Spleen (tissue), 7 donors: ENCODE measurements around the gene FBLN2.

Experiments used
- POLR2A ChIP-seq, 3 donors: fragments of 450-650 bp; IDR thresholded peaks; one replicate each; pipeline ENCODE4 v1.5.1; 2017; ENCODE audit warnings: antibody characterized with exemption in 3 of 3, mild to moderate bottlenecking in 1 of 3
- TF ChIP-seq, protein P1 (sequence below), 11 experiments: fragments of 200-600 bp in 7 of 11; fragments of 450-650 bp in 4 of 11; sonication (generic) in 4 of 11; IDR thresholded peaks in 8 of 11; conservative IDR thresholded peaks in 3 of 11; 1 replicate in 7 of 11; 2 replicates in 4 of 11; pipeline versions ENCODE4 v1.4.0 to v1.8.0; 2016 to 2021; ENCODE audit warnings: antibody characterized with exemption in 11 of 11, inconsistent platforms in 4 of 11, mild to moderate bottlenecking in 1 of 11
- donor health status: DM: no; HTN: no; CAD: no; lungs with moderate emphysema.
- donor health status: DM: no; HTN: no; CAD: no.
- donor health status: DM: no; HTN: no; CAD: no.

DNA sequence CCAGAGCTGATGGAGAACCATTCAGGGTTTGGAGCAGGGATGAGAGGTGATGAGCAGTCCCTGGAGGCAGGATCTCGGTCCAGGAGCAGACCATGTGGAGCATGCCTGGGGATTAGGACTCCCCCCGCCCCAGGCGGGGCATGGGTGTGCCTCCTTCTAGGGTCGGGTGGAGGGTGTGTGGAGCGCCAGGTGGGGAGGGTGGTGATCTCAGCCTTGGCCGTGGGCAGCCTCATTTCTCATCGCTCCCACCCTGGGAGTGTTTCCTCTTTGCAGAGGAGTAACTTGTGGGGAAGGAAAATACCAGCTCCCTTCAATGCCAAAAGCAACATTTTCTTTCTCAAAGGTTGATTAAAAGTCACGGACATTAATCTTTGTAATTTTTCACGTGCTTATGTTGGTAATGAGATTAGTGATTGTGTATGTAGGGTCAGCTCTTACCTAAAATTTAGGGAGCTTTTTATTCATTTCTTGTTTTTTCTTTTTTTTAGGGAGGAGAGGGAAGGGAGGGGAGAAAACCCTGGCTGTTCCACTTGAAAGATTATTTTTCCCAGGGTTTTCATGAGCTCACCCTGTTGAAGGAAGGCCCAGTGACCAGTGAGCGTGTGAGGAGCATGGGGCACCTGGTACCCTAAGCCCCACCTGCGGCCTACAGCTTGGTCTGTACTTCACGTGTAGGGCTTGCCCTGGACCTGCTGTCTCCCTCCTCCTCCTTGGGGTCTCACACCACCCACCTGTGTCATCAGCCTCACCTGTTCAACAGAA, 11.0 kb downstream of the FBLN2 start:
- TF ChIP-seq, protein P1, sequence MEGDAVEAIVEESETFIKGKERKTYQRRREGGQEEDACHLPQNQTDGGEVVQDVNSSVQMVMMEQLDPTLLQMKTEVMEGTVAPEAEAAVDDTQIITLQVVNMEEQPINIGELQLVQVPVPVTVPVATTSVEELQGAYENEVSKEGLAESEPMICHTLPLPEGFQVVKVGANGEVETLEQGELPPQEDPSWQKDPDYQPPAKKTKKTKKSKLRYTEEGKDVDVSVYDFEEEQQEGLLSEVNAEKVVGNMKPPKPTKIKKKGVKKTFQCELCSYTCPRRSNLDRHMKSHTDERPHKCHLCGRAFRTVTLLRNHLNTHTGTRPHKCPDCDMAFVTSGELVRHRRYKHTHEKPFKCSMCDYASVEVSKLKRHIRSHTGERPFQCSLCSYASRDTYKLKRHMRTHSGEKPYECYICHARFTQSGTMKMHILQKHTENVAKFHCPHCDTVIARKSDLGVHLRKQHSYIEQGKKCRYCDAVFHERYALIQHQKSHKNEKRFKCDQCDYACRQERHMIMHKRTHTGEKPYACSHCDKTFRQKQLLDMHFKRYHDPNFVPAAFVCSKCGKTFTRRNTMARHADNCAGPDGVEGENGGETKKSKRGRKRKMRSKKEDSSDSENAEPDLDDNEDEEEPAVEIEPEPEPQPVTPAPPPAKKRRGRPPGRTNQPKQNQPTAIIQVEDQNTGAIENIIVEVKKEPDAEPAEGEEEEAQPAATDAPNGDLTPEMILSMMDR (IDR thresholded peaks at IDR 0.05 in 8 of 11, conservative IDR thresholded peaks at IDR 0.05 in 3 of 11): no peak
- no peak for TF ChIP-seq POLR2A (IDR thresholded peaks at IDR 0.05)
